Sciatic nerve (tissue), 2 donors: ENCODE measurements around the gene IVNS1ABP. TPM values are rescaled to one million over a fixed set of nuclear protein-coding genes. Genes with fewer than 3 reads are reported as not detected.
"Not testable (repeated sequence)": the region's sequence is repeated elsewhere in the genome, so short reads cannot be mapped to it uniquely, and the experiment has no call there.

Experiments
- ATAC-seq: fragments of 200-7000 bp; cut with Tn5 transposase; one replicate; pipeline ENCODE4 v1.9.1; 2020; ENCODE audit warnings: mild to moderate bottlenecking, moderate library complexity
- DNase-seq: peaks from one replicate; pipeline ENCODE4 v3.0.0-alpha.2; 2020; ENCODE audit warnings: low spot score
- intact Hi-C: fragments of 100-400 bp; cut with DNase I; formaldehyde crosslinking; loops from one replicate; pipeline ENCODE4 v1.14.2; 2022
- total RNA-seq: library from RNA; stranded (reverse); fragmentation: NEBNext Ultra II Directional; extraction: Animal tissue kit (Norgen Biotek cat#: 25700); gene quantifications from one replicate; pipeline ENCODE4 v1.2.1, GENCODE V29; 2021
- donor health status: DM: no; HTN: no; CAD: no.
- donor health status: DM: no; HTN: no; CAD: no.

IVNS1ABP gene
- total RNA-seq = 138 TPM

- intact Hi-C loops = no loop called here
- peak; percentile 94 for ATAC-seq
- DNase-seq = peak; percentile 96
Measured at GRCh38 chr1:185317034-185317885, at the start of gene IVNS1ABP. Gene IVNS1ABP, minus strand, starts transcription at chr1:185317243. Its CDS starts 7,750 bp downstream, at chr1:185309493.

- no peak for ATAC-seq
- no peak for DNase-seq
- intact Hi-C loops = no loop called here
Measured at GRCh38 chr1:185365951-185366350, 48.9 kb upstream of the IVNS1ABP start.

- intact Hi-C loops, DNase-seq, ATAC-seq: not testable (repeated sequence)
Measured at GRCh38 chr1:185364528-185364927, 47.5 kb upstream of the IVNS1ABP start.

- DNase-seq = no peak
- intact Hi-C loops = no loop called here
- no peak for ATAC-seq
Measured at GRCh38 chr1:185363205-185363604, 46.2 kb upstream of the IVNS1ABP start.

- DNase-seq (no peak), ATAC-seq (no peak)
- intact Hi-C loops = no loop called here
Measured at GRCh38 chr1:185360714-185361113, 43.7 kb upstream of the IVNS1ABP start.

GRCh38 chr1:185358957-185359356 lies 41.9 kb upstream of the IVNS1ABP start:
- no peak for DNase-seq
- intact Hi-C loops = no loop called here
- no peak for ATAC-seq

GRCh38 chr1:185355947-185356346 lies 38.9 kb upstream of the IVNS1ABP start:
- intact Hi-C loops = no loop called here
- ATAC-seq = no peak
- no peak for DNase-seq

- intact Hi-C loops = no loop called here
- ATAC-seq (no peak), DNase-seq (no peak)
Measured at GRCh38 chr1:185353124-185353523, 36.1 kb upstream of the IVNS1ABP start.

- DNase-seq = no peak
- intact Hi-C loops = no loop called here
- ATAC-seq = no peak
Measured at GRCh38 chr1:185351734-185352466, 34.9 kb upstream of the IVNS1ABP start.

GRCh38 chr1:185350027-185350442 lies 33.0 kb upstream of the IVNS1ABP start:
- DNase-seq (no peak), ATAC-seq (no peak)
- intact Hi-C loops = no loop called here

GRCh38 chr1:185349556-185349955 lies 32.5 kb upstream of the IVNS1ABP start:
- no peak for DNase-seq
- intact Hi-C loops = no loop called here
- ATAC-seq = no peak

GRCh38 chr1:185348985-185349384 lies 31.9 kb upstream of the IVNS1ABP start:
- ATAC-seq (no peak), DNase-seq (no peak)
- intact Hi-C loops = no loop called here

GRCh38 chr1:185348296-185348695 lies 31.3 kb upstream of the IVNS1ABP start:
- intact Hi-C loops = no loop called here
- ATAC-seq (no peak), DNase-seq (no peak)

- ATAC-seq = peak; percentile 68
Measured at GRCh38 chr1:185345913-185346720, 29.1 kb upstream of the IVNS1ABP start.

GRCh38 chr1:185343306-185343705 lies 26.3 kb upstream of the IVNS1ABP start:
- DNase-seq (no peak), ATAC-seq (peak; percentile 75)
- intact Hi-C loops = no loop called here

More at GRCh38 chr1:185345913-185346720, 29.1 kb upstream of the IVNS1ABP start:
- DNase-seq = no peak
- intact Hi-C loops = no loop called here

- no peak for DNase-seq
- intact Hi-C loops = no loop called here
- ATAC-seq = no peak
Measured at GRCh38 chr1:185342672-185343259, 25.7 kb upstream of the IVNS1ABP start.

- DNase-seq = no peak
- intact Hi-C loops = no loop called here
- ATAC-seq = no peak
Measured at GRCh38 chr1:185342017-185342416, 25.0 kb upstream of the IVNS1ABP start.

- ATAC-seq = no peak
- intact Hi-C loops = no loop called here
Measured at GRCh38 chr1:185341196-185341781, 24.2 kb upstream of the IVNS1ABP start.

More at GRCh38 chr1:185341196-185341781, 24.2 kb upstream of the IVNS1ABP start:
- no peak for DNase-seq
